HepG2 (cell line): ENCODE results near the gene SCAPER. TPM values are rescaled to one million over a fixed set of nuclear protein-coding genes. Genes with fewer than 3 reads are reported as not detected.

Experiments used
- BCL6 ChIP-seq: IDR thresholded peaks from 2 replicates; pipeline ENCODE4 v1.6.1; 2016; ENCODE audit warnings: missing genetic modification reagents, missing compliant biosample characterization
- EP300 ChIP-seq, 3 experiments: sonication (generic) in 1 of 3; formaldehyde crosslinking in 1 of 3; IDR thresholded peaks; 2 replicates each; pipeline versions ENCODE4 v1.5.1 to v1.6.1; 2011 to 2020; ENCODE audit warnings: low read depth in 2 of 3, low read length in 2 of 3, borderline replicate concordance in 1 of 3, improper control_type of control experiment in 1 of 3, mild to moderate bottlenecking in 1 of 3, missing genetic modification reagents in 1 of 3, moderate library complexity in 1 of 3
- FOXM1 ChIP-seq: sonication (generic); formaldehyde crosslinking; IDR thresholded peaks from 2 replicates; pipeline ENCODE4 v1.5.0; 2020; ENCODE audit warnings: missing genetic modification reagents
- GZF1 ChIP-seq: sonication (generic); formaldehyde crosslinking; IDR thresholded peaks from 2 replicates; pipeline ENCODE4 v1.5.1; 2020; ENCODE audit warnings: mild to moderate bottlenecking, missing genetic modification reagents
- KDM5A ChIP-seq: fragments of 200-600 bp; sonication (generic); IDR thresholded peaks from 2 replicates; pipeline ENCODE4 v1.7.0; 2018; ENCODE audit warnings: antibody characterized with exemption, mild to moderate bottlenecking, low read length, borderline replicate concordance
- MEF2D ChIP-seq: sonication (generic); formaldehyde crosslinking; IDR thresholded peaks from 2 replicates; pipeline ENCODE4 v1.5.1; 2020; ENCODE audit warnings: mild to moderate bottlenecking, missing genetic modification reagents
- MEIS1 ChIP-seq: sonication (generic); formaldehyde crosslinking; IDR thresholded peaks from 2 replicates; pipeline ENCODE4 v1.9.0; 2021; ENCODE audit warnings: mild to moderate bottlenecking, missing genetic modification reagents, moderate library complexity, borderline replicate concordance
- NFATC3 ChIP-seq: sonication (generic); formaldehyde crosslinking; IDR thresholded peaks from 2 replicates; pipeline ENCODE4 v1.5.1; 2020; ENCODE audit warnings: mild to moderate bottlenecking, missing genetic modification reagents
- PRPF4 ChIP-seq: fragments of 200-400 bp; formaldehyde crosslinking; IDR thresholded peaks from 2 replicates; pipeline ENCODE4 v1.6.1; 2016; ENCODE audit warnings: low read length, low read depth; ENCODE audit not compliant: poor library complexity, severe bottlenecking
- TBP ChIP-seq: sonication (generic); formaldehyde crosslinking; IDR thresholded peaks from 2 replicates; pipeline ENCODE4 v1.5.0; 2020; ENCODE audit warnings: missing genetic modification reagents
- TEAD3 ChIP-seq: optimal IDR thresholded peaks from 2 replicates; pipeline ENCODE3; 2016; ENCODE audit warnings: borderline replicate concordance
- ZFP36L1 ChIP-seq: sonication (generic); formaldehyde crosslinking; IDR thresholded peaks from 2 replicates; pipeline ENCODE4 v1.8.0; 2022; ENCODE audit warnings: mild to moderate bottlenecking, missing genetic modification reagents, moderate library complexity
- ZNF124 ChIP-seq: sonication (generic); formaldehyde crosslinking; IDR thresholded peaks from 2 replicates; pipeline ENCODE4 v1.4.0; 2020; ENCODE audit warnings: missing genetic modification reagents
- ZNF562 ChIP-seq: sonication (generic); formaldehyde crosslinking; IDR thresholded peaks from 2 replicates; pipeline ENCODE4 v1.8.0; 2022; ENCODE audit warnings: missing genetic modification reagents, borderline replicate concordance
- ZNF572 ChIP-seq: sonication (generic); formaldehyde crosslinking; IDR thresholded peaks from 2 replicates; pipeline ENCODE4 v1.5.1; 2020; ENCODE audit warnings: mild to moderate bottlenecking, missing genetic modification reagents
- ZNF652 ChIP-seq: IDR thresholded peaks from 2 replicates; pipeline ENCODE4 v1.6.1; 2016; ENCODE audit warnings: low read depth, borderline replicate concordance
- polyA plus RNA-seq, 8 experiments: library from polyadenylated mRNA; depleted of rRNA in 3 of 8; stranded (reverse) in 7 of 8; unstranded in 1 of 8; fragments of >200 nt; fragmentation: Illumina TruSeq in 4 of 8; extraction: Trizol in 4 of 8; gene quantifications; 2 replicates each; pipeline versions ENCODE4 v1.2.1 to v1.2.3, GENCODE V29; 2011 to 2016; ENCODE audit warnings: low read depth in 4 of 8, missing spikeins in 1 of 8, mixed read lengths in 1 of 8; ENCODE audit not compliant: insufficient read depth in 1 of 8
- total RNA-seq, 5 experiments: library from RNA; depleted of rRNA; stranded (reverse); fragments of >200 nt; fragmentation: Illumina TruSeq; extraction: Trizol; gene quantifications; 2 replicates each; pipeline ENCODE4 v1.2.3, GENCODE V29; 2016; ENCODE audit warnings: low read depth in 1 of 5
- TF ChIP-seq, protein P1 (sequence below): sonication (generic); formaldehyde crosslinking; IDR thresholded peaks from 2 replicates; pipeline ENCODE4 v1.8.1; 2023; ENCODE audit warnings: mild to moderate bottlenecking, missing genetic modification reagents
- TF ChIP-seq, protein P2 (sequence below): sonication (generic); formaldehyde crosslinking; IDR thresholded peaks from 2 replicates; pipeline ENCODE4 v1.9.0; 2021; ENCODE audit warnings: missing genetic modification reagents, borderline replicate concordance
- TF ChIP-seq, protein P3 (sequence below): sonication (generic); formaldehyde crosslinking; conservative IDR thresholded peaks from 2 replicates; pipeline ENCODE4 v1.4.0; 2020; ENCODE audit warnings: missing genetic modification reagents
- TF ChIP-seq, protein P4 (sequence below): IDR thresholded peaks from 2 replicates; pipeline ENCODE4 v1.6.1; 2016

The SCAPER gene
- total and polyA plus RNA-seq, 2 of the 13 experiments (the other 11 are each of a cell fraction or from before 2014, with no cell fraction given): 4.3 to 10.5 TPM

DNA sequence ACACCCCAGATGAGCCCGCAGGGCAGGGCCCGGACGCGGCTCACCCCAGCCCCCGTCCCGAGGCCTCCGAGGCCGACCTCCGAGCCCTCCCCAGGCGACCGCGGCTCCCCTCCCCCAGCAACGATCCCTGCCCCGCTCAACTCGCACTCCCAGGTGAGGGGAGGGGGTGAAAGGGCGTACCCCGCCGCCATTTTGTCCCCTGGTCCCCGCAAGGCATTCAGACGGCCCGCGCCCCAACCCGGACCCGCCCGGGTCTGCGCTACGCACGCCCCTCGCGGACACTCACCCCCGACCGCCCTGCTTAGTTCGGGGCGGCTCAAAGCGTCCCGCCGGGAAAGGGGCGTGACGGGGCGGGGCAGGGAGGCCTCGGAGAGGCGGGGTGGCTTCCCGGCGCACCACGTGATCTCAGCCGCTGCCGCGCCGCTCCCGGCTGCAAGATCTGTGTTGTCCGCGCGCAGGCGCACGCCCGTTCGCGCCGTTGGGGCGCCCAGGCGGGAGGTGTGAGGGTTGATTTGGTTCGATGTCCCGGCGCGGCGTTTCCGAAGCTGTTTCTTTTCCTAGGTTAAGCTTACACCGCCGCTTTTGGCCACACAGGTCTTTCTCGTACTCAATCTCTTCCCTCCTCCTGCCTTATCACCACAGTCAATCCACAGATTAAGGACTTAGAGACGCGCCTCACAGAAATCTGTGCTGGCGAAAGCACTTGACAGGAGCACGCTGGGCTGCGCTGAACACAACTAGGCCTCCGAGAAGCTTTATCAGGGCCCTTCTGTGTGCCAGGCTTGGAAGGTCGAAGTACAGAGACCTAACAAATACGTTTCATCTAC is at the start of gene SCAPER (continued):
- TF ChIP-seq, protein P1, sequence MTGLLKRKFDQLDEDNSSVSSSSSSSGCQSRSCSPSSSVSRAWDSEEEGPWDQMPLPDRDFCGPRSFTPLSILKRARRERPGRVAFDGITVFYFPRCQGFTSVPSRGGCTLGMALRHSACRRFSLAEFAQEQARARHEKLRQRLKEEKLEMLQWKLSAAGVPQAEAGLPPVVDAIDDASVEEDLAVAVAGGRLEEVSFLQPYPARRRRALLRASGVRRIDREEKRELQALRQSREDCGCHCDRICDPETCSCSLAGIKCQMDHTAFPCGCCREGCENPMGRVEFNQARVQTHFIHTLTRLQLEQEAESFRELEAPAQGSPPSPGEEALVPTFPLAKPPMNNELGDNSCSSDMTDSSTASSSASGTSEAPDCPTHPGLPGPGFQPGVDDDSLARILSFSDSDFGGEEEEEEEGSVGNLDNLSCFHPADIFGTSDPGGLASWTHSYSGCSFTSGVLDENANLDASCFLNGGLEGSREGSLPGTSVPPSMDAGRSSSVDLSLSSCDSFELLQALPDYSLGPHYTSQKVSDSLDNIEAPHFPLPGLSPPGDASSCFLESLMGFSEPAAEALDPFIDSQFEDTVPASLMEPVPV: peak; percentile 82; the same call in 1 of the 2 replicates
- peak; percentile 95 for TF ChIP-seq MEIS1
- TF ChIP-seq EP300 (IDR thresholded peaks at IDR 0.05; ENCODE audit: low read depth in 2 of 2, low read length in 2 of 2): no peak
- TF ChIP-seq EP300 (CRISPR knock-in tag; IDR thresholded peaks at IDR 0.05; ENCODE audit: borderline replicate concordance): no peak
- peak; percentile 72 for TF ChIP-seq MEF2D
- no peak for TF ChIP-seq KDM5A
- TF ChIP-seq, protein P2, sequence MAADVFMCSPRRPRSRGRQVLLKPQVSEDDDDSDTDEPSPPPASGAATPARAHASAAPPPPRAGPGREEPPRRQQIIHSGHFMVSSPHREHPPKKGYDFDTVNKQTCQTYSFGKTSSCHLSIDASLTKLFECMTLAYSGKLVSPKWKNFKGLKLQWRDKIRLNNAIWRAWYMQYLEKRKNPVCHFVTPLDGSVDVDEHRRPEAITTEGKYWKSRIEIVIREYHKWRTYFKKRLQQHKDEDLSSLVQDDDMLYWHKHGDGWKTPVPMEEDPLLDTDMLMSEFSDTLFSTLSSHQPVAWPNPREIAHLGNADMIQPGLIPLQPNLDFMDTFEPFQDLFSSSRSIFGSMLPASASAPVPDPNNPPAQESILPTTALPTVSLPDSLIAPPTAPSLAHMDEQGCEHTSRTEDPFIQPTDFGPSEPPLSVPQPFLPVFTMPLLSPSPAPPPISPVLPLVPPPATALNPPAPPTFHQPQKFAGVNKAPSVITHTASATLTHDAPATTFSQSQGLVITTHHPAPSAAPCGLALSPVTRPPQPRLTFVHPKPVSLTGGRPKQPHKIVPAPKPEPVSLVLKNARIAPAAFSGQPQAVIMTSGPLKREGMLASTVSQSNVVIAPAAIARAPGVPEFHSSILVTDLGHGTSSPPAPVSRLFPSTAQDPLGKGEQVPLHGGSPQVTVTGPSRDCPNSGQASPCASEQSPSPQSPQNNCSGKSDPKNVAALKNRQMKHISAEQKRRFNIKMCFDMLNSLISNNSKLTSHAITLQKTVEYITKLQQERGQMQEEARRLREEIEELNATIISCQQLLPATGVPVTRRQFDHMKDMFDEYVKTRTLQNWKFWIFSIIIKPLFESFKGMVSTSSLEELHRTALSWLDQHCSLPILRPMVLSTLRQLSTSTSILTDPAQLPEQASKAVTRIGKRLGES (CRISPR knock-in tag): peak; percentile 77
- no peak for TF ChIP-seq ZNF572 (CRISPR knock-in tag)
- no peak for TF ChIP-seq ZNF562 (CRISPR knock-in tag)
- TF ChIP-seq NFATC3 (CRISPR knock-in tag): peak; percentile 92; the same call in 1 of the 2 replicates
- no peak for TF ChIP-seq ZNF652 (CRISPR knock-in tag)
- 0 out of 2 replicates have a peak, but pooled peaks have one; percentile 66 for TF ChIP-seq FOXM1 (CRISPR knock-in tag)
- TF ChIP-seq, protein P3, sequence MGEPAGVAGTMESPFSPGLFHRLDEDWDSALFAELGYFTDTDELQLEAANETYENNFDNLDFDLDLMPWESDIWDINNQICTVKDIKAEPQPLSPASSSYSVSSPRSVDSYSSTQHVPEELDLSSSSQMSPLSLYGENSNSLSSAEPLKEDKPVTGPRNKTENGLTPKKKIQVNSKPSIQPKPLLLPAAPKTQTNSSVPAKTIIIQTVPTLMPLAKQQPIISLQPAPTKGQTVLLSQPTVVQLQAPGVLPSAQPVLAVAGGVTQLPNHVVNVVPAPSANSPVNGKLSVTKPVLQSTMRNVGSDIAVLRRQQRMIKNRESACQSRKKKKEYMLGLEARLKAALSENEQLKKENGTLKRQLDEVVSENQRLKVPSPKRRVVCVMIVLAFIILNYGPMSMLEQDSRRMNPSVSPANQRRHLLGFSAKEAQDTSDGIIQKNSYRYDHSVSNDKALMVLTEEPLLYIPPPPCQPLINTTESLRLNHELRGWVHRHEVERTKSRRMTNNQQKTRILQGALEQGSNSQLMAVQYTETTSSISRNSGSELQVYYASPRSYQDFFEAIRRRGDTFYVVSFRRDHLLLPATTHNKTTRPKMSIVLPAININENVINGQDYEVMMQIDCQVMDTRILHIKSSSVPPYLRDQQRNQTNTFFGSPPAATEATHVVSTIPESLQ: no peak
- TF ChIP-seq TEAD3 (CRISPR knock-in tag): no peak
- TF ChIP-seq ZFP36L1 (CRISPR knock-in tag): peak; percentile 87; the same call in 1 of the 2 replicates
- peak; percentile 81 for TF ChIP-seq BCL6
- TF ChIP-seq PRPF4: no peak
- TF ChIP-seq, protein P4, sequence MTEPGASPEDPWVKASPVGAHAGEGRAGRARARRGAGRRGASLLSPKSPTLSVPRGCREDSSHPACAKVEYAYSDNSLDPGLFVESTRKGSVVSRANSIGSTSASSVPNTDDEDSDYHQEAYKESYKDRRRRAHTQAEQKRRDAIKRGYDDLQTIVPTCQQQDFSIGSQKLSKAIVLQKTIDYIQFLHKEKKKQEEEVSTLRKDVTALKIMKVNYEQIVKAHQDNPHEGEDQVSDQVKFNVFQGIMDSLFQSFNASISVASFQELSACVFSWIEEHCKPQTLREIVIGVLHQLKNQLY (CRISPR knock-in tag): peak; percentile 69
- peak; percentile 58; the same call in 1 of the 2 replicates for TF ChIP-seq ZNF124 (CRISPR knock-in tag)
- TF ChIP-seq GZF1 (CRISPR knock-in tag): peak; percentile 87
- TF ChIP-seq TBP: no peak
